Glomerular visceral epithelial cell (primary cell): ENCODE data around the gene JAK3.
"Not testable (repeated sequence)": the region's sequence is repeated elsewhere in the genome, so short reads cannot be mapped to it uniquely, and the experiment has no call there.

Experiments
- DNase-seq: peaks from one replicate; pipeline ENCODE4 v3.0.0-alpha.2; 2016; ENCODE audit errors: extremely low spot score

Gene JAK3

GRCh38 chr19:17803264-17803896 is 44.4 kb downstream of the JAK3 start:
- no peak for DNase-seq

GRCh38 chr19:17802137-17802858 is 45.5 kb downstream of the JAK3 start:
- no peak for DNase-seq

DNA sequence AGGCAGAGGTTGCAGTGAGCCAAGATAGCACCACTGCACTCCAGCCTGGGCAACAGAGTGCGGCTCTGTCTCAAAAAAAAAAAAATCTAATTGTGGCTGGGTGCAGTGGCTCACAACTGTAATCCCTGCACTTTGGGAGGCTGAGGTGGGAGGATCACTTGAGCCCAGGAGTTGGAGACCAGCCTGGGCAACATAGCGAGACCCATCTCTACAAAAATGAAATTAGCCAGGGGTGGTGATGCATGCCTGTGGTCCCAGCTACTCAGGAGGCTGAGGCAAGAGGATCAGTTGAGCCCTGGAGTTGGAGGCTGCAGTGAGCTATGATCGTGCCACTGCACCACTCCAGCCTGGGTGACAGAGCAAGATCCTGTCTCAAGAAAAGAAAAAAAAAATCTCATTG is 49.2 kb downstream of the JAK3 start:
- DNase-seq = not testable (repeated sequence)

- peak; percentile 57 for DNase-seq
Observed at GRCh38 chr19:17797424-17798201, 50.2 kb downstream of the JAK3 start.

DNA sequence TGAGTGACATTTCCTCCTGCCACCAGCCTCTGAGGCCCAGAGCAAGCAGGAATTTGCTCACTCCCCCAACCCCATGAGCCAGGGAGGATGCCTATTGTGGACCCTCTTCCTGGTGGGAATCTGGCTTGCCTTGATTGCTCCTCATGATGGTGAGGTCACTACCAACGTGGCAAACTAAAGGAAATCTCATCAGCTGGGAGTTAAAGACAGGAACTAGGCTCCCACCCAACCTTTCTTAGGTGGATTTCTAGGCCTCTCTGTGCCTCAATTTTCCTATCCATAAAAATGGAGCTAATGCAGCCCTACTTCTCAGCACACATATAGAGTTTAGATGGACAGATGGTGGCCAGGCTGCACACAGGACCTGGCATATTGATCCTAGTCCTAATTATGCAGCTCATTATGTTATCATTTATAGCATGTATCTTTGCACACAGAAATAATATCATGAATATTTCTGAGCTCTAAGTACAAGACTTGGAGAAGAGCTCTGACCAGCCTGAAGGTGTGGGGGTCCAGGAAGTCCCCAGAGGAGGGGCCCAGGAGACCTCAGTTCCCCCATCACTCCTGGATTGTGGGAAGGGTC is 50.9 kb downstream of the JAK3 start:
- no peak for DNase-seq

- DNase-seq = no peak
Observed at GRCh38 chr19:17796013-17796837, 51.6 kb downstream of the JAK3 start.

- DNase-seq = no peak
Observed at GRCh38 chr19:17795495-17795856, 52.3 kb downstream of the JAK3 start.

- DNase-seq = peak; percentile 62
Observed at GRCh38 chr19:17794731-17795494, 52.9 kb downstream of the JAK3 start, which contains the start of gene B3GNT3. B3GNT3 (plus strand) TSS chr19:17795138; CDS start chr19:17807808, 12,670 bp downstream.

- DNase-seq = no peak
Observed at GRCh38 chr19:17794412-17794730, 53.4 kb downstream of the JAK3 start.

DNA sequence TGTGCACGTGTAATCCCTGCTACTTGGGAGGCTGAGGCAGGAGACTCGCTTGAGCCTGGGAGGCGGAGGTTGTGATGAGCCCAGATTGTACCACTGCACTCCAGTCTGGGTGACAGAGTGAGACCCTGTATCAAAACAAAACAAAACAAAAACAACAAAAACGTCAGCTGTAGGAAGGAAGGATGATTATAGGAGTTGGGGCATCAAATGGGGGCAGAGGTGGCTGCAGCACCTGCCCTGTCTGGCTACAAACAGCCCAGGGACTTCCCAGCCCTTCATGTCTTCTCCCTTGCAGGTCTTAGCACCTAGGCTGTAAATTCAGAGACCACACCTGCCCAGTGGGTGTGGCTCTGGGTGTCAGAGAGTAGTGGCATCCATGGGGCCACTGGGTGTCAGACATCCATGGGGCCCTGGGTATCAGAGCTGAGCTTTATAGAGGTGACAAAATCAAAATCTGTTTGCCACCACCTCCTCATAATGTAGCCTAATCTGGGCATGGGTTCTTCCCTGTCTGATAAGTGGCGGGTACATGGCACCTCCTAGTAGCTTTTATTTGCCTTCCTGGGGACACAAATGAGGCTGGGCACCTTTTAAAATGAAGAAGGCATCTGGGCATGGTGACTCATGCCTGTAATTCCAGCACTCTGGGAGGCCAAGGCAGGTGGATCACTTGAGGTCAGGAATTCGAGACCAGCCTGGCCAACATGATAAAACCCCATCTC is 57.6 kb downstream of the JAK3 start:
- no peak for DNase-seq

DNA sequence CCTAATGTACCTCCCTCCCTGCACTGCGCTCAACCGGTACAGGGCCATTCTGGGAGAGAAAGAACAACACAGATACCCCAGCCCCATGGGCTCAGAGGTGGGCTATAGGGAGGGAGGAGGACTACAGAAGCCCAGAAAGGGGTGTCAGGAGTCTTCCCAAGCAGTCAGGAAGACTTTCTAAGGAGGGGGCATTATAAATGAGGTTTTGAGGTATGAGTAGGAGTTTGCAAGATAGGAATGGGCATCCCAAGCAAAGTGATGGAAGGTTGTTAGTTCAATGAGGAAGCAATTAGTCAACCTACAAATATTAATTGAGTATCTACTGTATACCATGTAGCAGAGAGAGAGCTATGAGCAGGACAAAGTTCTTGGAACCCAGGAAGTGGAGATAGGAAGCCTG is 59.1 kb downstream of the JAK3 start:
- DNase-seq = no peak

GRCh38 chr19:17787274-17787913 is 60.4 kb downstream of the JAK3 start:
- no peak for DNase-seq

DNA sequence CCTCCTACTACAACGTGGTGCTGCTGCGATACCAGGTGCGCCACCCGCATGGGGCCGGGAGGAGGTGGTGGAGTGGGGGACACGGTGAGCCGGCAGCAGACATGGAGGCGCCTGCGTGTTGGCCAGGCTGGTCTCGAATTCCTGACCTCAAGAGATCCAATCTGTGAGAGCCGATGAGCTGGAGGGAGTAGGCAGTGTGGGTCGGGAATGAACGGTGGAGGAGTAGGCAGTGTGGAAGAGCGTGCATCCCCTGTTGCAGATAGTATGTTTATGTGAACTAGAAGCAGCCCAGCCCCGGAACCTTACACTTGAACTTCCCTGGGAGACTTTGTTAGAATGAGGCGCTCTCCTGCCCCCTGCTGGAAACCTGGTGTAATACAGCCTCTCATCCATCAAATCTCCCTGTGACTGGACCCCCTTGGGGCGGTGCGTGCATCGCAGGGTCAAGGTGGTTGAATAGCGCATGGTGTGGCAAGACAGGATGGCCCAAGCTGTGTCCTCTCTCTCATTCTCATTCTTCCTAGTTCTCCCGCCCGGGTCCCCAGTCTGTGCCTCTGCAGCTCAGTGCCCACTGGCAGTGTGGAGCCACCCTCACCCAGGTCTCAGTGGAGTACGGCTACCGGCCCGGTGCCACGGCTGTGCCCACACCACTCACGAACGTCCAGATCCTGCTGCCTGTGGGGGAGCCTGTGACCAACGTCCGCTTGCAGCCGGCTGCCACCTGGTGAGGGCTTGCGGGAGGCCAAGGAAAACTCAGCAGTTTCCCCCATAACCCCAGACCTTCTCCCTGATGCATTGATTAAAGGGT is 63.4 kb downstream of the JAK3 start:
- peak; percentile 55 for DNase-seq

GRCh38 chr19:17783721-17784120 is 64.1 kb downstream of the JAK3 start:
- not testable (repeated sequence) for DNase-seq

- no peak for DNase-seq
Observed at GRCh38 chr19:17780781-17781180, 67.0 kb downstream of the JAK3 start.

- no peak for DNase-seq
Observed at GRCh38 chr19:17778968-17779929, 68.5 kb downstream of the JAK3 start.

- peak; percentile 28 for DNase-seq
Observed at GRCh38 chr19:17778251-17778967, 69.4 kb downstream of the JAK3 start.
